Mesendoderm (in vitro differentiated cells): Measurements from ENCODE around the gene KCND2.

Source experiments
- DNase-seq: peaks from one replicate; pipeline ENCODE4 v3.0.0; 2013
- H2AK5ac ChIP-seq: 2 replicates; pipeline ENCODE4 v1.6.1; 2013; ENCODE audit warnings: low read length, inconsistent platforms
- H2BK120ac ChIP-seq: 2 replicates; pipeline ENCODE4 v1.6.1; 2013; ENCODE audit warnings: low read depth, mild to moderate bottlenecking, low read length, moderate library complexity, mixed read lengths
- H2BK15ac ChIP-seq: replicated peaks from 2 replicates; pipeline ENCODE4 v1.6.1; 2013; ENCODE audit warnings: low read depth, mild to moderate bottlenecking, moderate library complexity
- H2BK5ac ChIP-seq: 2 replicates; pipeline ENCODE4 v1.6.1; 2013; ENCODE audit warnings: low read length, inconsistent platforms
- H3K18ac ChIP-seq: 2 replicates; pipeline ENCODE4 v1.6.1; 2013; ENCODE audit warnings: mild to moderate bottlenecking, low read length, mixed read lengths
- H3K23ac ChIP-seq: one replicate; pipeline ENCODE4 v1.6.1; 2013; ENCODE audit warnings: low read length
- H3K27ac ChIP-seq: 2 replicates; pipeline ENCODE4 v1.5.1; 2013; ENCODE audit warnings: low read depth, mild to moderate bottlenecking, inconsistent platforms, low read length, moderate library complexity
- H3K27me3 ChIP-seq: 2 replicates; pipeline ENCODE4 v1.6.1; 2013; ENCODE audit warnings: low read length, control low read depth, mild to moderate bottlenecking, inconsistent platforms; ENCODE audit not compliant: insufficient read depth, poor library complexity
- H3K36me3 ChIP-seq: 2 replicates; pipeline ENCODE4 v1.6.1; 2013; ENCODE audit warnings: low read length, inconsistent platforms; ENCODE audit not compliant: control insufficient read depth, insufficient read depth
- H3K4ac ChIP-seq: one replicate; pipeline ENCODE4 v1.6.1; 2013; ENCODE audit warnings: low read depth, mild to moderate bottlenecking, low read length, moderate library complexity
- H3K4me1 ChIP-seq: 2 replicates; pipeline ENCODE4 v1.6.1; 2013; ENCODE audit warnings: low read depth, low read length, inconsistent platforms; ENCODE audit not compliant: control insufficient read depth
- H3K4me2 ChIP-seq: 2 replicates; pipeline ENCODE4 v1.6.1; 2013; ENCODE audit warnings: low read length
- H3K4me3 ChIP-seq: 2 replicates; pipeline ENCODE4 v1.5.1; 2013; ENCODE audit warnings: mild to moderate bottlenecking, low read length
- H3K56ac ChIP-seq: one replicate; pipeline ENCODE4 v1.6.1; 2013; ENCODE audit warnings: low read length
- H3K79me1 ChIP-seq: 2 replicates; pipeline ENCODE4 v1.6.1; 2013; ENCODE audit warnings: low read length, inconsistent platforms
- H3K79me2 ChIP-seq: 2 replicates; pipeline ENCODE4 v1.6.1; 2013; ENCODE audit warnings: mild to moderate bottlenecking, low read length; ENCODE audit not compliant: control insufficient read depth, insufficient read depth
- H3K9ac ChIP-seq: 2 replicates; pipeline ENCODE4 v1.6.1; 2013; ENCODE audit warnings: low read length, inconsistent platforms
- H4K5ac ChIP-seq: one replicate; pipeline ENCODE4 v1.6.1; 2013; ENCODE audit warnings: low read length
- H4K8ac ChIP-seq: one replicate; pipeline ENCODE4 v1.6.1; 2013; ENCODE audit warnings: low read depth, mild to moderate bottlenecking, control low read depth, low read length, moderate library complexity
- WGBS: extraction: QIAGEN DNeasy Blood & Tissue Kit; methylation state at CpG from one replicate; pipeline ENCODE4 v1.1.7; 2013; ENCODE audit warnings: low lambda C conversion rate, missing lambda C conversion rate; ENCODE audit not compliant: insufficient coverage; ENCODE audit errors: extremely low coverage; 5-methylcytosine and 5-hydroxymethylcytosine counted together

KCND2 gene

GRCh38 chr7:120404042-120404441 is 131.1 kb downstream of the KCND2 start:
- Histone ChIP-seq H3K27ac (no peak overlapping the region), H3K27me3 (no peaks in the 10 kb centered on the region), H3K23ac (no peak overlapping the region), H4K5ac (no peak overlapping the region), H3K9ac (no peak overlapping the region), H2BK5ac (no peak overlapping the region), H3K79me1 (no peaks in the 10 kb centered on the region), H4K8ac (no peak overlapping the region), H3K4ac (no peak overlapping the region), H3K56ac (no peak overlapping the region), H2BK120ac (no peak overlapping the region), H3K4me1 (no peaks in the 10 kb centered on the region), H3K18ac (no peak overlapping the region), H2AK5ac (no peak overlapping the region), H3K4me3 (no peak overlapping the region), H3K36me3 (no peaks in the 10 kb centered on the region), H2BK15ac (no peak overlapping the region), H3K79me2 (no peaks in the 10 kb centered on the region), H3K4me2 (no peak overlapping the region)
- no CpG with 5 or more reads among the region's 1 CpG for WGBS
- peak; percentile 33 for DNase-seq

GRCh38 chr7:120405652-120406051 is 132.7 kb downstream of the KCND2 start:
- H3K79me2 ChIP-seq = no peaks in the 10 kb centered on the region
- no peak overlapping the region for H3K23ac ChIP-seq
- no peak overlapping the region for H4K8ac ChIP-seq
- no peaks in the 10 kb centered on the region for H3K27me3 ChIP-seq
- H3K4ac ChIP-seq = no peak overlapping the region
- H3K56ac ChIP-seq = no peak overlapping the region
- DNase-seq = no peak
- H3K36me3 ChIP-seq = no peaks in the 10 kb centered on the region
- H3K9ac ChIP-seq = no peak overlapping the region
- no peak overlapping the region for H3K27ac ChIP-seq
- H3K4me2 ChIP-seq = no peak overlapping the region
- H2AK5ac ChIP-seq = no peak overlapping the region
- H2BK5ac ChIP-seq = no peak overlapping the region
- no peaks in the 10 kb centered on the region for H3K4me1 ChIP-seq
- no peak overlapping the region for H3K18ac ChIP-seq
- no peak overlapping the region for H3K4me3 ChIP-seq
- no peak overlapping the region for H4K5ac ChIP-seq
- no peak overlapping the region for H2BK15ac ChIP-seq
- no peaks in the 10 kb centered on the region for H3K79me1 ChIP-seq
- no peak overlapping the region for H2BK120ac ChIP-seq

- no peak overlapping the region for H3K4me2 ChIP-seq
- H3K27me3 ChIP-seq = no peaks in the 10 kb centered on the region
- H2BK15ac ChIP-seq = no peak overlapping the region
- no peak overlapping the region for H3K23ac ChIP-seq
- no peak overlapping the region for H4K8ac ChIP-seq
- H3K79me2 ChIP-seq = no peaks in the 10 kb centered on the region
- no peak overlapping the region for H3K9ac ChIP-seq
- no peak overlapping the region for H4K5ac ChIP-seq
- H3K4me3 ChIP-seq = no peak overlapping the region
- H2AK5ac ChIP-seq = no peak overlapping the region
- H2BK5ac ChIP-seq = no peak overlapping the region
- H3K56ac ChIP-seq = no peak overlapping the region
- no CpG with 5 or more reads among the region's 5 CpGs for WGBS
- no peaks in the 10 kb centered on the region for H3K4me1 ChIP-seq
- H3K27ac ChIP-seq = no peak overlapping the region
- H3K36me3 ChIP-seq = no peaks in the 10 kb centered on the region
- H2BK120ac ChIP-seq = no peak overlapping the region
- no peak overlapping the region for H3K18ac ChIP-seq
- no peaks in the 10 kb centered on the region for H3K79me1 ChIP-seq
- no peak for DNase-seq
- H3K4ac ChIP-seq = no peak overlapping the region
These were observed 134.0 kb downstream of the KCND2 start for GRCh38 chr7:120407010-120407409.

GRCh38 chr7:120412139-120413050 is 139.4 kb downstream of the KCND2 start:
- Histone ChIP-seq H3K27ac (no peak overlapping the region), H4K8ac (no peak overlapping the region), H3K36me3 (no peaks in the 10 kb centered on the region), H3K4ac (no peak overlapping the region), H4K5ac (no peak overlapping the region), H2BK15ac (no peak overlapping the region), H3K23ac (no peak overlapping the region), H3K27me3 (no peaks in the 10 kb centered on the region), H3K18ac (no peak overlapping the region), H3K79me2 (no peaks in the 10 kb centered on the region), H3K4me1 (no peaks in the 10 kb centered on the region), H2AK5ac (no peak overlapping the region), H2BK5ac (no peak overlapping the region), H3K56ac (no peak overlapping the region), H3K4me2 (no peak overlapping the region), H3K79me1 (no peaks in the 10 kb centered on the region), H2BK120ac (no peak overlapping the region), H3K4me3 (no peak overlapping the region), H3K9ac (no peak overlapping the region)
- no CpG with 5 or more reads among the region's 2 CpGs for WGBS
- no peak for DNase-seq

- DNase-seq = no peak
- Histone ChIP-seq H3K9ac (no peak overlapping the region), H3K79me2 (no peaks in the 10 kb centered on the region), H3K56ac (no peak overlapping the region), H3K27me3 (no peaks in the 10 kb centered on the region), H2BK15ac (no peak overlapping the region), H3K79me1 (no peaks in the 10 kb centered on the region), H3K27ac (no peak overlapping the region), H2BK120ac (no peak overlapping the region), H3K4me3 (no peak overlapping the region), H2AK5ac (no peak overlapping the region), H3K18ac (no peak overlapping the region), H3K4me1 (no peaks in the 10 kb centered on the region), H3K4ac (no peak overlapping the region), H4K8ac (no peak overlapping the region), H4K5ac (no peak overlapping the region), H3K23ac (no peak overlapping the region), H3K4me2 (no peak overlapping the region), H3K36me3 (no peaks in the 10 kb centered on the region), H2BK5ac (no peak overlapping the region)
These were observed 140.2 kb downstream of the KCND2 start for GRCh38 chr7:120413164-120413563.
